GDM1 (cell line): ENCODE measurements around the gene SLAMF9.

Source experiments
- DNase-seq: peaks from one replicate; lab custom pipeline; 2025; lab: John Stamatoyannopoulos, UW

The SLAMF9 gene

GRCh38 chr1:159945483-159946241, 8.4 kb downstream of the SLAMF9 start, which contains the start of gene IGSF9:
Gene IGSF9, minus strand, starts transcription at chr1:159945613. Its CDS starts 2,159 bp downstream, at chr1:159943454.
- no peak for DNase-seq

GRCh38 chr1:159944623-159945455, 9.2 kb downstream of the SLAMF9 start:
- DNase-seq, result no peak

GRCh38 chr1:159943908-159944622, 10.0 kb downstream of the SLAMF9 start:
- no peak for DNase-seq

- DNase-seq, result no peak
Measured at GRCh38 chr1:159943278-159943640, 10.8 kb downstream of the SLAMF9 start.

GRCh38 chr1:159942632-159943277, 11.3 kb downstream of the SLAMF9 start:
- no peak for DNase-seq

GRCh38 chr1:159941591-159942560, 12.2 kb downstream of the SLAMF9 start:
- no peak for DNase-seq

- no peak for DNase-seq
Measured at GRCh38 chr1:159941141-159941540, 12.9 kb downstream of the SLAMF9 start.

- DNase-seq, result no peak
Measured at GRCh38 chr1:159940006-159940620, 13.9 kb downstream of the SLAMF9 start.

GRCh38 chr1:159939678-159940002, 14.4 kb downstream of the SLAMF9 start:
- no peak for DNase-seq

GRCh38 chr1:159938905-159939677, 14.9 kb downstream of the SLAMF9 start:
- no peak for DNase-seq

- no peak for DNase-seq
Measured at GRCh38 chr1:159938211-159938852, 15.7 kb downstream of the SLAMF9 start.

GRCh38 chr1:159937054-159937750, 16.8 kb downstream of the SLAMF9 start:
- peak; percentile 69 for DNase-seq

- peak; percentile 63 for DNase-seq
Measured at GRCh38 chr1:159936273-159936904, 17.6 kb downstream of the SLAMF9 start.

- peak; percentile 15 for DNase-seq
Measured at GRCh38 chr1:159935719-159936272, 18.2 kb downstream of the SLAMF9 start.

- no peak for DNase-seq
Measured at GRCh38 chr1:159935305-159935704, 18.7 kb downstream of the SLAMF9 start.

- no peak for DNase-seq
Measured at GRCh38 chr1:159934136-159935039, 19.6 kb downstream of the SLAMF9 start.

- no peak for DNase-seq
Measured at GRCh38 chr1:159933347-159933746, 20.7 kb downstream of the SLAMF9 start.
